GM04504 (cell line): ENCODE measurements around the gene SGO2.

Source experiments
- DNase-seq: peaks from one replicate; pipeline ENCODE4 v3.0.0-alpha.2; 2012; ENCODE audit warnings: low read depth

The SGO2 gene, protein sequence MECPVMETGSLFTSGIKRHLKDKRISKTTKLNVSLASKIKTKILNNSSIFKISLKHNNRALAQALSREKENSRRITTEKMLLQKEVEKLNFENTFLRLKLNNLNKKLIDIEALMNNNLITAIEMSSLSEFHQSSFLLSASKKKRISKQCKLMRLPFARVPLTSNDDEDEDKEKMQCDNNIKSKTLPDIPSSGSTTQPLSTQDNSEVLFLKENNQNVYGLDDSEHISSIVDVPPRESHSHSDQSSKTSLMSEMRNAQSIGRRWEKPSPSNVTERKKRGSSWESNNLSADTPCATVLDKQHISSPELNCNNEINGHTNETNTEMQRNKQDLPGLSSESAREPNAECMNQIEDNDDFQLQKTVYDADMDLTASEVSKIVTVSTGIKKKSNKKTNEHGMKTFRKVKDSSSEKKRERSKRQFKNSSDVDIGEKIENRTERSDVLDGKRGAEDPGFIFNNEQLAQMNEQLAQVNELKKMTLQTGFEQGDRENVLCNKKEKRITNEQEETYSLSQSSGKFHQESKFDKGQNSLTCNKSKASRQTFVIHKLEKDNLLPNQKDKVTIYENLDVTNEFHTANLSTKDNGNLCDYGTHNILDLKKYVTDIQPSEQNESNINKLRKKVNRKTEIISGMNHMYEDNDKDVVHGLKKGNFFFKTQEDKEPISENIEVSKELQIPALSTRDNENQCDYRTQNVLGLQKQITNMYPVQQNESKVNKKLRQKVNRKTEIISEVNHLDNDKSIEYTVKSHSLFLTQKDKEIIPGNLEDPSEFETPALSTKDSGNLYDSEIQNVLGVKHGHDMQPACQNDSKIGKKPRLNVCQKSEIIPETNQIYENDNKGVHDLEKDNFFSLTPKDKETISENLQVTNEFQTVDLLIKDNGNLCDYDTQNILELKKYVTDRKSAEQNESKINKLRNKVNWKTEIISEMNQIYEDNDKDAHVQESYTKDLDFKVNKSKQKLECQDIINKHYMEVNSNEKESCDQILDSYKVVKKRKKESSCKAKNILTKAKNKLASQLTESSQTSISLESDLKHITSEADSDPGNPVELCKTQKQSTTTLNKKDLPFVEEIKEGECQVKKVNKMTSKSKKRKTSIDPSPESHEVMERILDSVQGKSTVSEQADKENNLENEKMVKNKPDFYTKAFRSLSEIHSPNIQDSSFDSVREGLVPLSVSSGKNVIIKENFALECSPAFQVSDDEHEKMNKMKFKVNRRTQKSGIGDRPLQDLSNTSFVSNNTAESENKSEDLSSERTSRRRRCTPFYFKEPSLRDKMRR

DNA sequence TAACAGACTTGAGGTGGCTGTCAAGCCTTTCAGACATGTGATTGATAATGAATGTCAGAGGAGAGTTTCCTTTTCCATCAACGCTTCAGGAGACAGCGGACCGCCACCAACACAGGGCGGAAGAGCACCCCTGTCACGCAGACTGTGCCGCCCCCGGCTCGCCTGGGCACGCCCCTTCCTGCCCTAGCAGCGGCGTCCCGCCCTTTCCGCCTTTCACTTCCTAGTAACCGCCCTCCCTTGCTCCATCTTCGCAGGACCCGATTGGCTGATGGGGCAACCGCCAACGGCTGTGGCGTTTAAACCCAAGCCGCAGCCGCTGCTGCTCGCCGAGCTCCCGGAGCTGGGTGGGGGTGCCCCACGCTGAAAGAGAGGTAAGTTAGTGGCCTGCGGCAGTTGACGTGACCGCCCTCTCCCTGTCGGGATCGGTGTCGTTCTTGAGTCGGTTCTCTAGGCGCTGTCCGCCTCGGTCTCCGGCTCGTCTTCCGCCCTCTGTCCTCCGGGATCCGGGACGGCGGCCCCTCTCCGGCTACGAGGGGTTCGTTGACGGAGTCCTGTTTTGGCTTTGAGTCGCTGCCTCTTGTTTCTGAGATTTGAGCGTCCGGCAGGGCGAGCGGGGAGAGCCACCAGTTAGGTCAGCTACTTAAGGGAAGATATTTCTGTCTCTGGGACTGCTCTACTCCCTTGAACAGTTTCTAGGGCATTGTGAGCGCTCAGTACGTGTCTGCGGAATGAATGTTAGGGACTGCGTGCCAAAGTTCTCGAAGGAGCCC, at the start of gene SGO2:
TSS of gene SGO2 (plus strand) at position 326 of the 770 bp plus-strand sequence. CDS start 6,769 bp downstream, outside the sequence.
- DNase-seq: peak; percentile 86

DNA sequence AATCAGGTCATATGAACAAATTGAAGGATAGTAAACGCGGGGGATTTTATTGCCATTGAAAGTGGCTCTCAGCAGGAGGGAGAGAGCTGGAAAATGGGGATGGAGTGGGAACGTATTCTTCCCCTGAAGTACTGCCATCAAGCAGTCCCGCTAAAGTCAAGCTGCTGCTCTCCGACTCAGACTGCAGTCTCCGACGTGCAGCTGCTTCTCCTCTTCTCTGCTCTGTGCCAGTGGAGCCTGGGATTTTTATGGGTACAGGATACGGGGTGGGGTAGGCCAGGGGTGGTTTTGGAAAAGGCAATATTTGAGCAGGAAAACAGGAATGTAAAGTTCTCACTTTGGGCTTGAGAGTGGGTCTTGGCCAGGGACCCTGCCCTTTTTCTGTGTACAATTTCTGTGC, 49.2 kb upstream of the SGO2 start:
- no peak for DNase-seq

DNA sequence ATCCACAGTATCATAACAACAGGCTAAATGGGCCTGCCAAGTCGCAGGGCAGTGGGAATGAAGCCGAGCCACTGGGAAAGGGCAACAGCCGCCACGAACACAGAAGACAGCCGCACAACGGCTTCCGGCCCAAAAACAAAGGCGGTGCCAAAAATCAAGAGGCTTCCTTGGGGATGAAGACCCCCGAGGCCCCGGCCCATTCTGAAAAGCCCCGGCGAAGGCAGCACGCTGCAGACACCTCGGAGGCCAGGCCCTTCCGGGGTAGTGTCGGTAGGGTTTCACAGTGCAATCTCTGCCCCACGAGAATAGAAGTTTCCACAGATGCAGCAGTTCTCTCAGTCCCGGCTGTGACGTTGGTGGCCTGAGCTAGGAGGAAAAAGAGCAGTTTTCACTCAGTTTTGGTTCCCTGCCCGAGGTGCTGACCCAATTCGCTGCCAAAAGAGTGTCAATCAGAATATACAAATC, 48.3 kb upstream of the SGO2 start:
- no peak for DNase-seq

DNA sequence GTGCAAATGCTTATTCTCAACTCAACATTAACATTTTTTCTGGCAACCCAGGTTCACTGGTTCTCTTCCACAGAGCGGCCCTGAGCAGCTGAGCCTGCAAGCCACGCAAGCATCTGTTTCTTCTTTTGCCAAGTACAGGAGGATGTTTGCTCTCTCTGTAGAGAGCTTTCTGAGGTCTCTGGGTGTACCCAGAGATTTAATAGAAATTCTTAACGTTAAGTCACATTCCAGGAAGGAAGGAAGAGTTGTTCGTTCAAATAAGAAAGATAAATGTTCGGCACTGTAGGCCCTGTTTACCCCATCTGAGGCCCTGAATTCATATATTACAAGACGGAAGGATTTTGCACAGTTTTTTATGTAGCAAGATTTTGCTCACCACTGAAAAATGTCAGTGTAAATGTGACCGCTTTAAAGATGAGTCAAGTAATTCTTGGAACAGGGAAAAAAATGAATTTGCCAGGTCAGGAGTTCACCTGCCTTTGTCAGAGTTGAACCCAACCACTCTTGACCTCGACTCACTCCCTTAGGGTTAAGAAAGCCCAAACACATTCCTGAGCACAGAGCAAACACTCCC, 46.2 kb upstream of the SGO2 start:
- peak; percentile 29 for DNase-seq

DNA sequence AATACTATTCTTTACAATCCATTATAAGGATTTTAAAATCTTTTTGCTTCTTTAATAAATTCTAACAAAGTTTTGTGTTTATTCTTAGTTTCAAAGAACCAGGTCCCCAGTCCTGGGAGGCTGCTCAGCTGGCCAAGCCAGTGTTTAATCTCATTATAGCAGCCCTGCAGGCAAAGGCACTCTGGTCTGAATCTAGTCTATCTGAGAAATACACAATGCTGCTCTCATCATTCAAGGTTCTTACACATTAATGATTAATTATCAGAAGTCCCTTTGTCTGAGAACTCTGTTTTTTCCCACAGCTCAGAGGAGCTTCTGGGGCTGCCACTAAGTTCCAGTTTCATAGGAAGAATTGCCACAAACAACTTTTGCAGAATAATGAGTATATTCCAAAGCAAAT, 43.8 kb upstream of the SGO2 start:
- DNase-seq: no peak

DNA sequence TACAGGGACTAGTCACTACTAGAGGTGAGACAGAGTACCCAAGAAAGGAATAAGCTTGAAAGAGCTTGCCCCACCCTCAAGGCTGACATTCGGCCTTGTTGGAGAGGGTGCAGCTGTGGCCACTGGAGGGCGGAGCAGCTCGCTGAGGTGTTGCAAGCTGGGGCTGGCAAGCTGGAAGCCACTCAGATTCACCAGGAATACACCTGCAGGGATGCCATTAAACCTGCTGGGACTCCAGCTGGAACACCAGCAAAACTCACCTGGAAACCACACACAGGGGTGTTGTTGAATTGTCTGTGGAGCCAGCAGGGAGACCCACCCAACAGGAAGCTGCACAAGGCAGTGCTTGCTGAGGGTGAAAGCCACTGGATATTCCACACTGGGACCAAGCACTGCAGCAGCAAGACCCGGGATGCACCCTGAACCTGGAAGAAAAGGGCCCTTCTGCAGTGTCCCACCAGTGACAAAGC, 42.2 kb upstream of the SGO2 start:
- DNase-seq: no peak

DNA sequence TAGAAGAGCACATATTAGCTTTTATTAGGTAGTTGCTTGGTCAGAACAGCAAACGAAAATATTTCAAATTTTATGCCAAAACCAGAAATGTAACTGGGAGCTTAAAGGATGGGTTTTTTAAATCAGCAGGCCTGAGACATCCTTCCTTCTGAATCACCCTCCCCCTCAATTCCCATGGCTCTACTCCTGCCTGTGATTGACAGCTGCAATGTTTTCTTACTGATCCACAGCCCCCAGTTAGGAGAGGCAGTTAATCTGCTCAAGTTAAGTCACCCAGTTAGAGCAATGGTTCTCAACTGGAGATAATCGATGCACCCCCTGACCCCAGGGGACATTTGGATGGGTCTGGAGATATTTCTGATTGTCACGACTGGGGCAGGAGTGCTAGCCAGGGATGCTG, 41.1 kb upstream of the SGO2 start:
- DNase-seq: no peak

DNA sequence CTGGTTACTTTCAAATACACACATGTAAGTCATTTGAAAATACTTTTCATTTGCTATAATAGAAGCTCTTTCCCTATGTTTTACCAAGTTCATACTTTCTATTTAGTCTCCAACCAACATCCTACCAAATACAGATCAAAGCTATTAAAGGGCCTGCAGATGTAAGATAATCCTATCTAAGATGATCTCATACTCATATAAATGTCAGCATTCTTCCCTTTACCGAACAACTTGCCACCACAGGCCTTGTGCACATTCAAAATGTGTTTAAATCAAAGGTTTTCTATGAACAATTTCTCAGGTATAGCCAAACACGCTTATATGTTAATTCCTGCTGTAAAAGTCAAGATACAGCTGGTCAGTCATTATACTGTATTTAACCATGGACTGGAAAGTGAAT, 39.5 kb upstream of the SGO2 start:
- DNase-seq: no peak

DNA sequence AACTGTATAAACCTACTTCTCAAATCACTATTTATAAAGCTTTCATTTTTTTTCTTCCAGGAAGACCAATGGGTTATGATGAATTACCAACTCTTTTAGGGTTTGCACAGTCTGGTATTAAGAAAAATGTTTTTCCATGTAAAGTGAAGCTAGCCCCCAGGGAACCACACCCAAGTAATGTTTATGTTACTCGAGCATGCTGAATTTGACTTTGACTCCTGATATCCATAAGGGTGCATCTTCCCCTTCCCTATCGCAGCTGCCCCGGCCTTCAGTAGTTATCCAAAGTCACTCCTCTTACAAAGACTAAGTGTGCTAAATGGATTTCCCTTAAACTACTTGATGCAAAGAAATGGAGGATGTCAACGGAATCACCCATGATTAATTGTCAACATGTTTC, 37.8 kb upstream of the SGO2 start:
- no peak for DNase-seq

DNA sequence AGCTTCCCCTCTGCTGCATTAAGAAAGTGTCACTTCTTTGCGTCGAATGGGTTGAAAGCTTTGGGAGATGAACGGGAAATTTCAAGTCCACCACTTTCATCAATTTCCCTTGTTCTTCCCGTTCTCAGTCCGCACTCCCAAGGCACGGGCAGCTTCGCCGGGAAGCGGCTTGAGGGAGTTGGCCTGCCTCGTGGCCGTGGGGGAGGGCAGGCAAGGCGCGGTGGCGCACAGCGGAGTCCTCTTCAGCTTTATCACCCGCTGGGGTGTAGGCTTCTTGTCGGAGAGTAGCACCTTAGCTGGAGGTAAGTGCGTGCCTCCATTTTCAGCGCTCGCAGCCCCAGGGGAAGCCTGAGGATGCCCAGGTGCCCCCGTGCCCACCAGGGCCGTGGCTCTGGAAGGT, 36.0 kb upstream of the SGO2 start:
- no peak for DNase-seq

DNA sequence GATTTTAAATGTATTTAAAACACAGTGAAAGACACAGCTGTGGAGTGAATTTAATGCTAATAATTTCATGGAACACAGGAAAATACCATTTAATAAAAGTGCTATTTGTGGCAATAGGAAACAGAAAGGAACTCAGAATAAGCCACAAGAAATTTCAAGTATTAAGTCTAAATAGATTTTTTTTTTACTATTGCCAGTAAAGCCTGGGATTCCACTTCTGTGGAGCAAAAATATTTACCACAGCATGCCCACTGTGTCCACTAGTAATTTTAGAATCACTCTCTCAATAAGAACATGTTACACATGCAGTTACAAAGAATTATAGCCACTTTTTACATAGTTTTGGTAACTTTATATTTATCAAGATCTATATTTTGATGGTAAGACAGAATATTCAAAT, 33.4 kb upstream of the SGO2 start:
- DNase-seq: no peak

DNA sequence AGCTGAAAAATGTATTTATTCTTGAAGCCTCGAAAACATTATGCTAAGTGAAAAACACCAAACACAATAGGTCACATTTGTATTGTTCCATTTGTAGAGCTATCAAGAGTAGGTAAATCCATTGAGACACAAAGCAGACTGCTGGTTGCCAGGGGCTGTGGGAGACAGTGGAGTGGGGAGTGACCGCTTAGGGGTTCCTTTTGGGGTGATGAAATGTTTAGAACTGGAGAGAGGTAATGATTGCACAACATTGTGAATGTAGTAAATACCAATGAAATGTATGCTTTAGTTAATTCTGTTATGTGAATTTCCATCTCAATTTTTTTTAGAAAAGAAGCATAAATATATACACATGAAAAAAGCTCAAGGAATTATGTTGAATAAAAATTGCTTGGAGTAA, 32.0 kb upstream of the SGO2 start:
- no peak for DNase-seq

DNA sequence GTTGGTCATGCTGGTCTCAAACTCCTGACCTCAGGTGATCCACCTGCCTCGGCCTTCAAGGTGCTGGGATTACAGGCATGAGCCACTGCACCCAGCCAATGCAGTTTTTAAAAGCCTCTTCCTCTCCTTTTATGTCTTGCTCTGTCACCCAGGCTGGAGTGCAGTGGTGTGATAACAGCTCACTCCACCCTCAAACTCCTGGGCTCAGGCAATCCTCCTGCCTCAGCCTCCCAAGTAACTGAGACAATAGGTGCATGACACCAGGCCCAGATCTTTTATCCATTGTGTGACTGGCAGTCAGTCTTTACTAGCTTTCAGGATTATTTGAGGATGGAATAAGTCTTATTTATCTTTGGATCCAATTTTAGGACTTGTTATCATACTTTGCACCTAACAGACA, 29.3 kb upstream of the SGO2 start:
- no peak for DNase-seq

DNA sequence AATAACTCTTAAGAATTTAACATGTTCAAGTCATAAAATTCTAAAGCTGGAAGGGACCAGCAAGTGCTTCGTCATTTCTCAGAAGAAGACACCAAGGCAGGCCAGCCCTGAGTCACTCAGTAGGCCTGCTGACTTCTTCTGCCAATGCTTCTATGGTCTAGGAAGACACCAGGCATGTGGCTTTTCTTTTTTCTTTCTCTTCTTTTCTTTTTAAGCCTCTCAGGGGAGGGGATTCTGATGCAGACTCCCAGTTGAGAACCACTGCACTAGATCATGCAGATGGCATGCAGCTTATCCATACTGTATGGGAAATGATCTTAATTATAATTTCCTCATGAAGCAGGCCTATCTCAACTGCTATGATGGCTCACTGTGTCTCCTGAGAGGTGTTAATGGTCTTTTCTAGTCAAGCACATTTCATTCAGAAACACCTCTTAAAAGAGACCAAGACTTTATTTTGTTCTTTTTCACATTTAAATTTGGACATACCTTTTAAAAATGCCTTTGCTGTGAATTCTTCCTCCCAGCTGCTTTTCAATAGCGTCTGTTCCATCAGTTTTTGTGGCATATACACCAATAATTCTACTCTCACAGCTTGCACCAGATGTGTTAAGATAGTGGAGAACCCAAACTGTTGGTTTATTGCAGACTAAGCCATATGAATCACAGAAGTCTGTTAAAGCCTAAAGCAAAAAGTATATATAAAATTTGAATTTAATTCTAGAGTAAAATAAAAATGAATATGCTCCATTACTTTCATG, 27.4 kb upstream of the SGO2 start:
- no peak for DNase-seq

DNA sequence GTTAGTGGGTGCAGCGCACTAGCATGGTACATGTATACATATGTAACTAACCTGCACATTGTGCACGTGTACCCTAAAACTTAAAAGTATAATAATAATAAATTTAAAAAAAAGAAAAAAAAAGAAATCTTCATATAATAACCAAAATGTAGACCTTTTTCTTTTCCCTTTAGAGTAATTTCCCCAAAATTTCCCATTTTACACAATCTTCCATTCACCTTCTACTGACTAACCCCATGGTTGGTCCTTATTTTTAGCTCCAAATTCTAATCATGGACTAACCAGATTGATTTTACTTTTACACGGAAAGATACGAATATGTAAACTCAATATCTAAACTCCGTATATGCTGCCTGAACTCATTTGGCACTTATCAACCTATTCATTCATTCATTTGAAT, 23.8 kb upstream of the SGO2 start:
- no peak for DNase-seq

DNA sequence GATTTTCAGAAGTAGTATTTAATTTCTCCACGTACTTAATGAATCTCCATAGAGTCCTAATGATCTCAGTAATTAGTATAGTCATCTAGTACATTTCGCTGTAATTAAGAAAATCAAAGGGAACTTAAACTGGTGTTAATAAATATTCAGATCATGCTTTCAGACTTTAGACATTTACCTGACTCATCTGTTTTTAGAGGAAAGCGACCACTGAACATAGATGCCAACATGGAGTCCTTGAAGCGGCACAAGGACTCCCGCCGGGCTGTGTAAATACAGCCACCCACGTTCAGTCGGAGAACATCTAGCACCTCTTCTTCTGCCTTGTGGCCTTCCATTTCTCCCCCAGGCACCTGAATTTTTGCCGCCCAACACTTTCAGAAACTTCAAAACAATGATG, 19.3 kb upstream of the SGO2 start:
- no peak for DNase-seq

DNA sequence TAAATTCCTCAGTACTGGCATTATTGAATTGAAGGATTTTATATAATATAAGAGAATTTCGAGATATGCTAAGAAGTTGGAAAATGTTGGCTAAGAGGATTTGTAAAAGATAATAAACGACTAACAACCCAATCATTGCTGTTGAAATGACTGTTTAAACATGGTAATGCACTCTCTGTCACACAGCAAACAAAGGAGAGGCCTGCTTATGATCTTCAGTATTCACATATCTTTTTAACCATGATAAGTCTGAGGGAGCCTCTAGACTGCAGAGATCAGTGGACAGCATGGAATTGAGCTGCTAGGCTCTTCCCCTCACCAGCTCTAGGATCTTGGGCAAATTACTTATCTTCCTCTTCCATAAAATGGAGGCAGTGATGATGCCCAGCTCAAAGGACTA, 18.8 kb upstream of the SGO2 start:
- DNase-seq: no peak

DNA sequence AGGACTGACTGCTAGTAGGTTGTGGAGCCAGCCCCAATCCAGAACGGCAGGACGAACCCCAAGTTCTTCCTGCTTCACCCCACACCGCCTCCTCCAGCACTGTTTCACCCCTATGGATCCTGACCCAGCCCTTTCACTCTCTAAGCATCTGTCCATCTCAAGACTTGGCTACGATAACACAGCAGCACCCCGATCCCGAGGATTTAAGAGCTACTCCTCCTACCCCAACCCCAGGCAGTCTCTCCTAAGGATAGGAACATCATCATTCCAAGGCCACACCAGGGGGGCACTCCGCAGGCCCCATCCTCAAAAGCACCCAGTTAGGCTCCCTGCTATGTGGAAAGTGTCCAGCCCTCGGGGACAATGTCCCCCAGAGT, 16.8 kb upstream of the SGO2 start:
- DNase-seq: no peak

DNA sequence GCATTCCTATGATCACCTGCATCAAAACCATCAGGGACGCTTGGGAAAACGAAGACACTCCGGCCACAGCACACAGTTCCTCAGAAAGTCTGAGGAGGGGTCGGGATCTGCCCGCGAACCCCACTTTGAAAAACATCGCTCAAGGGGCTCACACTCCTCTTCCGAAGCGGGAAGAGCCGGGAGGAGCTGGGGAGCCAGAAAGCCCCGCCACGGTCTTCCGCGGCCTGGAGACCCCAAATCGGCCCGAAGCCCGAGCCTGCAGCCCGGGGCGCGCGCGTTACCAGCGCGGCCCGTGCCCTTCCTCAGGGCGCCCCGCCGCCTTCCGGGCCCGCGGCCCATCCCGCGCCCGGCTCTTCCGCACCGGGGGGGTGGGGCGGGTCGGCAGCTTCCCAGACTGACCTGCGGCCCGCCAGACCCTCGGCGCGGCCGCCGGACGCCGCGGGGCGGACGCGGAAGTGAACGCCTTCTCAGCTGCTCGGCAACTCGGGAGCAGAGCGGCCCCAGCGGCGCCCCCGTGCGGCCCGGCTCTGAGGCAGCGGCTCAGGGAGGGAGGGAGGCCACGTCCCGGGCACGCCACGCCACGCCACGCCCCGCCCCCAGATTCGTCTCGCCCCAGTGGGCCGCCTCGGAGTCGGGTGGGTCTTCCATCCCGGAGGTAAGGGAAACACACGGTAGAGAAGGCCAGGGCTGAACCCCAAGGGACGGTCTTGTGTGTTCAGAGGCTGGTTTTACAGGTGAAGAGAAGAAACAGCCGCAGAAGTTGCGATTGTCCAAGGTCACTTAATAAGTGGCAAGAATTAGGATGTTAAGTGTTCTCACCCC, 16.2 kb upstream of the SGO2 start, which contains the start of gene KCTD18:
TSS of gene KCTD18 (minus strand) at position 457 of the 822 bp plus-strand sequence. CDS start 3,052 bp downstream, outside the sequence.
- peak; percentile 53 for DNase-seq
